Effector memory CD8-positive, alpha-beta T cell (primary cell): ENCODE data around the gene SORBS1.

ENCODE experiments used
- ATAC-seq: fragments of 150-1000 bp; cut with Tn5 transposase; replicated peaks from 2 replicates; pipeline ENCODE4 v1.10.0; 2021; ENCODE audit warnings: mild to moderate bottlenecking, moderate library complexity
- DNase-seq, 3 experiments: peaks; one replicate each; pipeline ENCODE4 v3.0.0; 2021
- H3K27ac Mint-ChIP-seq, 2 donors: one replicate each; pipeline ENCODE4 v1.8.0; 2022; ENCODE audit warnings: mild to moderate bottlenecking in 2 of 2, mixed read lengths in 2 of 2, moderate library complexity in 2 of 2
- H3K27me3 Mint-ChIP-seq, 2 donors: one replicate each; pipeline ENCODE4 v1.8.0; 2022; ENCODE audit warnings: mixed read lengths in 2 of 2
- H3K36me3 Mint-ChIP-seq: one replicate; pipeline ENCODE4 v1.8.0; 2022; ENCODE audit warnings: mild to moderate bottlenecking, moderate library complexity, mixed read lengths; ENCODE audit not compliant: insufficient read depth
- H3K4me1 Mint-ChIP-seq, 2 donors: one replicate each; pipeline ENCODE4 v1.8.0; 2022; ENCODE audit warnings: low read depth in 2 of 2, mixed read lengths in 2 of 2
- H3K4me3 Mint-ChIP-seq, 2 donors: one replicate each; pipeline ENCODE4 v1.8.0; 2022; ENCODE audit warnings: mild to moderate bottlenecking in 2 of 2, mixed read lengths in 2 of 2, moderate library complexity in 2 of 2
- H3K9me3 Mint-ChIP-seq, 2 donors: one replicate each; pipeline ENCODE4 v1.8.0; 2022; ENCODE audit warnings: mixed read lengths in 2 of 2

The SORBS1 gene

GRCh38 chr10:95531058-95531809 lies 29.9 kb downstream of the SORBS1 start:
- DNase-seq (no peak), ATAC-seq (no peak)
- H3K27ac Mint-ChIP-seq: no peak overlapping the region
- H3K4me3 Mint-ChIP-seq: no peak overlapping the region
- peaks cover 0 to 29% of the 10 kb centered on the region in 2 donors for H3K27me3 Mint-ChIP-seq
- no peaks in the 10 kb centered on the region for H3K9me3 Mint-ChIP-seq
- no peaks in the 10 kb centered on the region for H3K4me1 Mint-ChIP-seq
- no peaks in the 10 kb centered on the region for H3K36me3 Mint-ChIP-seq

- ATAC-seq: no peak
- Mint-ChIP-seq H3K4me3 (no peak overlapping the region), H3K9me3 (no peaks in the 10 kb centered on the region), H3K27me3 (peaks cover 0 to 29% of the 10 kb centered on the region in 2 donors), H3K27ac (no peak overlapping the region), H3K36me3 (no peaks in the 10 kb centered on the region), H3K4me1 (no peaks in the 10 kb centered on the region)
- DNase-seq: no peak
Measured at GRCh38 chr10:95530561-95530960, 30.6 kb downstream of the SORBS1 start.

- Mint-ChIP-seq H3K4me1 (peaks cover 0 to under 1% of the 10 kb centered on the region in 2 donors), H3K36me3 (no peaks in the 10 kb centered on the region), H3K9me3 (no peaks in the 10 kb centered on the region), H3K27me3 (peaks cover 0 to 29% of the 10 kb centered on the region in 2 donors), H3K4me3 (no peak overlapping the region), H3K27ac (no peak overlapping the region)
- no peak for ATAC-seq
- no peak for DNase-seq
Measured at GRCh38 chr10:95530029-95530428, 31.1 kb downstream of the SORBS1 start.

GRCh38 chr10:95526044-95526443 lies 35.1 kb downstream of the SORBS1 start:
- Mint-ChIP-seq H3K27me3 (peaks cover 0 to 20% of the 10 kb centered on the region in 2 donors), H3K36me3 (no peaks in the 10 kb centered on the region), H3K27ac (no peak overlapping the region), H3K4me1 (peaks cover 0 to 4% of the 10 kb centered on the region in 2 donors), H3K4me3 (no peak overlapping the region), H3K9me3 (no peaks in the 10 kb centered on the region)
- DNase-seq: no peak
- ATAC-seq: no peak

DNA sequence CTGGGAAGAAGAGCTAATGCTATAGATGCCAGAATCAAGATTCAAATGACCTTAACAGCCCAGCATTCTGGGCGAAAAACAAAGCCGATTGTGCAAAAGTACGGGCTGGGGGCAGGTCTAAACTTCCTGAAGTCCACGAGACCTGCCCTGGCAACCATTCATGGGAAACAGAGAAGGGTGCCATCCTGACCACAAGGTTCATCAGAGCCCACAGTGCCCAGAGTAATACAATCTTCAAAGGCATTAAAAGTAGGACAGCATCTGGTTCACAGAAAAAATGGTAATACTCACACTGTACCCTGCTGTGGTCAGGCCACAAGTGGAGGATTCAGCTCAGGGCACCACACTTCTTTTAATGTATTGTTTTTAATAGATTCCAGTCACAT lies 36.1 kb downstream of the SORBS1 start:
- ATAC-seq (peak; percentile 16), DNase-seq (no peak)
- H3K27ac Mint-ChIP-seq: no peak overlapping the region
- H3K36me3 Mint-ChIP-seq: no peaks in the 10 kb centered on the region
- no peaks in the 10 kb centered on the region for H3K9me3 Mint-ChIP-seq
- peaks cover 0 to 13% of the 10 kb centered on the region in 2 donors for H3K27me3 Mint-ChIP-seq
- peaks cover 0 to 4% of the 10 kb centered on the region in 2 donors for H3K4me1 Mint-ChIP-seq
- H3K4me3 Mint-ChIP-seq: no peak overlapping the region

DNA sequence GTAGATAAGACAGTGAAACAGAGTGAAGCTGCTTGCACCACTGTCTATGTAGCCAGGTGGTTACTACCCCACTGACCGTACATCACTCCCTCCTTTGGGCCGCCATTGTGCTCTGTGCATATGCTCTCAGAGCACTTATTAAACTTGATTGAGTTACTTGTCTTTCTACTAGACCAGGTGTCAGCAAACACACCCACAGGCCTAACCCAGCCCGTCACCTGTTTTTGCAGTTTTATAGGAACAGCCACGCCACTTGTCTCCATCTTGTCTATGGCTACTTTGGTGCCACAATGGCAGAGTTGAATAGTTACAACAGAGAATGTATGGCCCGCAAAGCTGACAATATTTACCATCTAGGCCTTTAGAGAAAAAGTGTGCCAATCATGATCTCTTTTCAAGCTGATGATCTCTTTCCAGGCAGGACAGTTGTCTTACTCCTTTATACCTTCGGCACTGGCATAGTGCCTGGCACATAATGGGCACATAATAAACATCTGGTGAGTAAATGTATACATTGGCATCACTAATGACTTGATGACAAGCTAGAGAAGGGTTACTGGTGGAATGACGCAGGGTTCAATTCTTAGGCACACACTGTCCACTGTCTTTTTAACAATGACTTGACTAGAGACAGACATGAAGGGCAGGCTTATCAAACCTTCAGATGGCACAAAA lies 36.7 kb downstream of the SORBS1 start:
- H3K9me3 Mint-ChIP-seq: no peaks in the 10 kb centered on the region
- H3K4me1 Mint-ChIP-seq: peaks cover 0 to 4% of the 10 kb centered on the region in 2 donors
- H3K27me3 Mint-ChIP-seq: peaks cover 0 to 9% of the 10 kb centered on the region in 2 donors
- DNase-seq (no peak), ATAC-seq (no peak)
- H3K27ac Mint-ChIP-seq: no peak overlapping the region
- H3K4me3 Mint-ChIP-seq: no peak overlapping the region
- H3K36me3 Mint-ChIP-seq: no peaks in the 10 kb centered on the region

DNA sequence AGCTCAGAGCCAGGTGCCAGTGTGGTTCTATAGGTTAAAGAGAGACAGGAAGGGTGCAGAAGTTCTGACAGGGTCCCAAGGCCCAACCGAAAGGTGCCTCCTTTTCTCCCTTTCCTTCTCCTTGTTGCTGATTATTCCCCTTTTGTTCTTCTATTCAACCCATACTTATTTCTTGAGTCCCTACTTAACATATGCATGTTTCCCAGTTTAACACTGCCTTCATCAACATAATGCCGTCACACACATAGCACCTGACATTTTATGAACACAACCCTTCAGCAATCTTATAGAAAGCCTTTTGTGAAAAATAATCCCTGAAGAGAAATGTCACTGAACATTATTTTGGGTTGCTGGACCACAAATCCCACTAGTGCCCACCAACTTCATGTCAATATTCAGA lies 39.1 kb downstream of the SORBS1 start:
- Mint-ChIP-seq H3K9me3 (no peaks in the 10 kb centered on the region), H3K27me3 (no peaks in the 10 kb centered on the region), H3K36me3 (no peaks in the 10 kb centered on the region), H3K4me3 (no peak overlapping the region), H3K4me1 (peaks cover 0 to 4% of the 10 kb centered on the region in 2 donors), H3K27ac (no peak overlapping the region)
- DNase-seq (no peak), ATAC-seq (no peak)

DNA sequence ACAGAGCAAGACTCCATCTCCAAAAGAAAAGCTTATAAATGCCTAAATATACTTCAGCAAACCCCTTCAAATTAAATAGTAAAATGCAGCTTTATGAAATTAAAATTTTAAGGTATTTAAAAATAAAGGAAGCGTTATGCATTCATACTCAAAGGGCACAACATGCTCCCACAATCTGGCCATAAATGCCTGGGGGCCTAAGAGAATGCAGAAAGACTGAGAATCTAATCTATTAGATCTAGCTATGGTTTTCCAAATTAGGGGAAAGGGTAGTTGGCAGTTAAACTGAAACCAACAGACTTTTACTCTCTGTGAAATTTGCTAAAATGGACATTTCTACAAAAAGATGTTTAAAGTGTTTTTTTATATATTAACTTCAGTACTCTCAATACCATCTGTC lies 40.6 kb downstream of the SORBS1 start:
- DNase-seq: no peak
- H3K27ac Mint-ChIP-seq: no peak overlapping the region
- H3K4me1 Mint-ChIP-seq: peaks cover 0 to 4% of the 10 kb centered on the region in 2 donors
- no peak overlapping the region for H3K4me3 Mint-ChIP-seq
- ATAC-seq: no peak
- no peaks in the 10 kb centered on the region for H3K9me3 Mint-ChIP-seq
- no peaks in the 10 kb centered on the region for H3K36me3 Mint-ChIP-seq
- no peaks in the 10 kb centered on the region for H3K27me3 Mint-ChIP-seq

DNA sequence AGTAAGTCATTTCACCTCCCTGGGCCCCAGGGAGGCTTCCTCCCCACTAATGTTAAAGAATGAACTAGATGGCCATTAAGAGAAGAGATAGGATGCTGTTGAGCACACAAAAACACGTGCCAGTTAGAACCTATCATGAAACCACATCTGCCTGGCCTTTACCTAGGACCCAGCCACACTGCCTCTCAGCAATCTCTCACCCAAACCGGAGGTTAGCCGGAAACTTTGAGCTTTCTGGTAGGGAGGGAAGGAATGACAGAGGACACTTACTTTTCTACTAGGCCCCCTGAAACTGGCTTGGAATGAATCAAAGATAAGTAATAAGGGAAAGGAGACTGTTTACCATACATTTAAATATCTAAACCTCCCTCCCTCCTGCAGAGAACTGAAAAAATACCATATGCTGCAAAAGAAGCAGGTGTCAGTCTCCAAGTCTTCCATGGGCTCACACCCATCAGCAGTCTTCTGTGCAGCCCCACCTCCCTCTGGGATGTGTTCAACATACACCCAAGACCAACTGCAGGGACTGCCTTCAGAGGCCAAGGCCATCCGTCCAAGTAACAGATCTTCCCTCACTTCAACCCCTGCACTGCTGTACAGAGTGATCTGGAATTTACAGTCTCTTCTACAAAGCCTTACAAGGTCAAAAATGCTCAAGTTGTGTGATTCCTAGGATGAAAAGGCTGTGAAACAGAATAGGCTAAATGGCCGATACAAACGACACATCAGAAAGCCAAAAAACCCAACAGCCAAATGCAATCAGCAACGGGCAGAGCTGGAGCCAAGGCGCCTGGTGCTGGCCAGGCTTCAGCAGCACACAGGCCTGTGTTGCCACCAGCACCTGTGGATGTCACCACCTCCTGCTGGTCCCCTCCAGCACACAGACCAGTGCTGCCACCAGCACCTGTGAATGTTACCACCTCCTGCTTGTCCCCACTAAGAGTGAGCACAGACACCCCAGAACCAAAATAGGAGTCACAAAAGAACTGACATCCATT lies 42.4 kb downstream of the SORBS1 start:
- no peak for DNase-seq
- Mint-ChIP-seq H3K4me3 (no peak overlapping the region), H3K27ac (no peak overlapping the region), H3K4me1 (no peaks in the 10 kb centered on the region), H3K9me3 (no peaks in the 10 kb centered on the region), H3K27me3 (peaks cover 0 to 12% of the 10 kb centered on the region in 2 donors), H3K36me3 (no peaks in the 10 kb centered on the region)
- ATAC-seq: no peak

- Mint-ChIP-seq H3K9me3 (no peaks in the 10 kb centered on the region), H3K4me1 (no peaks in the 10 kb centered on the region), H3K27ac (no peak overlapping the region), H3K27me3 (peaks cover 2 to 19% of the 10 kb centered on the region in 2 donors), H3K36me3 (no peaks in the 10 kb centered on the region), H3K4me3 (no peak overlapping the region)
- no peak for ATAC-seq
- DNase-seq: no peak
Measured at GRCh38 chr10:95517536-95518454, 43.4 kb downstream of the SORBS1 start.

DNA sequence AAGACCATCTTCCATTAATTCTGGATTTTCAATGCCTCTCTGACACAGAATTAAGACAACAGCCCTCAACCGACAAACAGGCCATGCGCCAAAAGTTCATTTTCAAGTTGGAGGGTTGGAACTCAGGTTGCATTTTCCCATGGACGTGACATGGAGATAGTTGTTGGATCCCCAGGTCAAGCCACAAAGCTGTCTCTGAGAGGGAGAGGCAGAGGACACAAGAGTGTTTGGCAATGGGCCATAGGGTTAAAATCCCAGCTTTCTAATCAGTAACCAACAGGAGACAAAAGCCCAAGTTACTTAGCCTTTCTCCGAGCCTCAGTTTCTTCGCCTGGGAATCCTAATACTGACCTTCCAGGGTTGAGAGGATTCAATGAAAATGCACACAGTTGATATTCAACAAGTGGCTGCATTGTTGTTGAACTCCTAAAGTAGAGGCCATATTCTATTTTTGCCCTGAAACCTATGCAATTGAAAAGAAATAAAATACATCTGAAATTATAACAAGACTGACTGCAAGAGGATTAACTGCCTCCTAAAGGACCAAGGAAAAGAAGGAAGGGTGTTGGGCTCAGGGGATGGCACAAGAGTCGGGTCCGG lies 44.3 kb downstream of the SORBS1 start:
- H3K27me3 Mint-ChIP-seq: peaks cover 8 to 28% of the 10 kb centered on the region in 2 donors
- ATAC-seq: no peak
- no peak for DNase-seq
- no peaks in the 10 kb centered on the region for H3K4me1 Mint-ChIP-seq
- no peak overlapping the region for H3K27ac Mint-ChIP-seq
- H3K9me3 Mint-ChIP-seq: no peaks in the 10 kb centered on the region
- H3K36me3 Mint-ChIP-seq: no peaks in the 10 kb centered on the region
- H3K4me3 Mint-ChIP-seq: no peak overlapping the region

GRCh38 chr10:95513941-95514392 lies 47.2 kb downstream of the SORBS1 start:
- no peaks in the 10 kb centered on the region for H3K4me1 Mint-ChIP-seq
- no peaks in the 10 kb centered on the region for H3K9me3 Mint-ChIP-seq
- no peak overlapping the region for H3K4me3 Mint-ChIP-seq
- no peak for ATAC-seq
- peaks cover 14 to 36% of the 10 kb centered on the region in 2 donors for H3K27me3 Mint-ChIP-seq
- H3K36me3 Mint-ChIP-seq: no peaks in the 10 kb centered on the region
- no peak overlapping the region for H3K27ac Mint-ChIP-seq
- no peak for DNase-seq
